T-helper 9 cell (primary cell): ENCODE results near the gene GAN.
"Not testable (repeated sequence)": the region's sequence is repeated elsewhere in the genome, so short reads cannot be mapped to it uniquely, and the experiment has no call there.

Experiments
- DNase-seq: peaks from one replicate; pipeline ENCODE4 v3.0.0-alpha.2; 2020

The GAN gene

DNA sequence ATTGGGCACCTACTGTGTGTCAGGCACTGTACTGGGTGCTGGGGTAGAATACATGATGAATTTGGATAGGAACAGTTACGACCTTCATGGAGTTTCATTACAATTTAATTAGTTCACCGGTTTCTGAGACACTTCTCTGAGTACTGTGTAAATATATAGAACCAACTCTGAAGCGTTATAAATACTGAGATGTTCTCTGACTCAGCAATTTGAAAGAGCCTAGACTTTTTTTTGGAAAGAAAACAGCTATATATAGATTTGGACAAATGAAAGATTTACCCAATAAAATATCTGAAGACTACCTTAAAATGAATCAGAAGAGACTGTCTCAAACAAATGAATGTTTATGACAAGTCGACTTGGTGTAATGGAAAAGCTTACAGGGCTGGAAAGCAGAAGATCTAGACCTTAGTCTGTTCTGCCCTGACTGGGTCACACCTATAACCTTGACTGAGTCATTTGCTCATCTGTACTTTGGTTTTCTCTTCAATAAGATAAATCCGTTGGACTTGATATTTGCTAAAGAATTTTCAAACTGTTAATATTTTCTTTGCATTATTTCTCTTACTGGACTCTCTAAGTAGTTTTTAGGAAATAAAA is 4.6 kb upstream of the GAN start:
- no peak for DNase-seq

DNA sequence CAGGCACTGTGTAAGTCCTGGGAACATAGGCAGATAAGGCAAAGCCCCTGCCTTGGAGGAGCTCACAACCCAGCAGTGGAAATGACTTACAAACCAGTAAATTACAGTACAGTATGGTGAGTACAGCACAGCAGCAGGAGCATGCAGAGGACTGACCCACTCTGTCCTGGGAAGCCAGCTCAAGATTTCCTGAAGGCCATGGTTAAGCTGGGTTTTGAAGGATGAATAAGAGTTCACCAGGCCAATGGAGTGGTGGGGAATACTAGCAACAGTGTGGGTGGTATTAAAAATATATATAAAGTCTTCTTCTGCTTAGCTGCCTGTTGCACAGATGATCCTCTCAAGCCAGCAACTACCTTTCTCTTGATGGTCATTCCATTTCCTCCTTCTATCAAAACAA is 3.0 kb upstream of the GAN start:
- DNase-seq: no peak

DNA sequence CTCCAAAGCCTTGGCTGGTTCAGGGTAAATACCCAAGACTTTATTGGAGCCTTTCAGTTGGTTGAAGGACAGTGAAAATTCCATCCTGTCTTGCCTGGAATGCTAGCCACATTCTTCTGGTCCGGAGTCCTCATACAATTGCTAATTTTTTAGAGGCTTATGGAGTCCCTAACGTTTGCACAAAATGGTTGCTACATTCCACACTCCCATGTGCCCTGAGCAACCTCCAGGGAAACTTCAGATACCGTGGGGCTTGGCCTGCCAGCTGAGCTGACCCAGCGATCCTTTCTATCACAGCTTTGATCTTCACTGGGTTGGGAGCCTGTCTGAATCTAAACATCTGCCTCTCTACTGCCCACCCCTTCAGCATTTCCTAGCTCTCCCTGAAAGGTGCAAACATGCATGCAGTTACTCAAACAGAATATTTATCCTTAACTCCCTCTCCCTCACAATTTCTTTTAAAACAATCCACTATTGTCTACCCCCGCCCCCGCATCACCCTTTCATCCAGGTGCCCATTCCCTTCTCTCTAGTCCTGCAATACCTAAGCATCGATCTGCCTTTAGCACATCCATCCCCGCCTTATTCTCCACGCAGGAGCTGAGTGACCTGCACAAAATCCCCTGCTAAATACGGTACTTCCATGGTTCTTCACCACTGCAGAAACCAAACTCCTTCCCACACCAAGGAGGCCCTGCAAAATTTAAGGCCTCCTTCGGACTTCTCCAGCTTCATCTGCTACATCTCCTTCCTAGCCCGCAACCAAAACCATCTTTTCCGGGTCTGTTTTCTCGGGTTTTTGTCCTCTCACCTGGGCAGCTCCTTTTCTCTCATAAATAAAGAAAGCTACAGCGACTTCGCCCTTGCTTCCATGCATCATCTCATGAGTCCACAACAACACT is 810 bp upstream of the GAN start:
- peak; percentile 1 for DNase-seq

DNA sequence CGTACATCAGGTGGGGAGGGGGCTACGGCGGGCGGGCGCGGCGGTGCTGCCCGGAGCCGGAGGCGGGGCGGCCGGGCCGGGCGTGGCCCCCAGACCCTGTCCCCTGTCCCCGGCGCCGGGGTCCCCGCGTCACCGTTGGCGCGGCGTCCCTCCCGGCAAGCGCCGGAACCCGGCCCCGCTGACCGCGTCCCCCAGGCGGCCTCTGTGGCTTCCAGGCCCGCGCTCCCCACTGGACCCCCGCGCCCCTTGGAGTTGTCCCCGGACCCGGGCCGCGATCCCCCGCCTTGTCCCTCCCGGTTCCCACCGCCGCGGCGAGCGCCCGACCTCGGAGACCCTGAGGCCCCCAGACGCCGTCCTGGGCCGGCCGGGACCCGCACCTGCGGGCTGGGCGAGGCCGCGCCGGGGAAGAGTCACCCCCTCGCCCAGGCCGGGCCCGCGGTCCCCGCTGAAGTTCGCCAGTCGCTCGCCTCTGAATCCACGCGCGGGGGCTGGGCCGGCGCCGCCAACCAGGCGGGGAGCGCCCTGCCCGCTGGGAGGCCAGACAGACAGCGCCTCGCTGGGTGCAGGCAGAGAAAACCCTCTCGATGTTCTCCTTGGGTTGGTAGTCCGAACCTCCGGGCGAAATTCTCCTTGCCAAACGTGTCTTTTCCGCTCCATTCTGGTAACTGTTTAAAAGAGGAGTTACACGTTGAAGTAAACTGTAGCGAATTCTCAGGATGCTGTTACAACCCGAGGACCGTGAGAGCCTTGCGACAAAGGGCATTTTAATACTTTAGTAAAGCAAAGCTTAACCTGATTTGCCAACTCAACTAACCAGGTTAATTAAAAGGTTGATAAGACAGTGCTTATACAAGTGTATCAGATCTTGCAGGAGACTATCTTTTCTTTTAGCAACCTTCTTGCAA is 761 bp downstream of the GAN start:
- peak; percentile 21 for DNase-seq

DNA sequence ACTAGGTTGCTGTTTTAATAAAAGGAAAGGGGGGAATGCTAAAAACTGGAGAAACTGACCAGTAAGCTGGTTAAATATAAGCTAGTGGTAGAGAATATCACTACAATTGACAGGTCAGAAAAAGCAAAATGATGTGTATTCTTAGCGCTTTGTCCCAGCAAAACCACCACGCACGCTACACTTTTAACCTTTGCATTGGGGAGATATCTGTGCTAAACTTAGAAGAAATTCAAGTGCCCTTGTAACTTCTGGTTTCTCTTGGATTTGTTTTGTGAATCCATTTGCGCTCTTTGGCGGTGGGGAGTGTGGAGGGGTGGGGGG is 1.4 kb downstream of the GAN start:
- no peak for DNase-seq

DNA sequence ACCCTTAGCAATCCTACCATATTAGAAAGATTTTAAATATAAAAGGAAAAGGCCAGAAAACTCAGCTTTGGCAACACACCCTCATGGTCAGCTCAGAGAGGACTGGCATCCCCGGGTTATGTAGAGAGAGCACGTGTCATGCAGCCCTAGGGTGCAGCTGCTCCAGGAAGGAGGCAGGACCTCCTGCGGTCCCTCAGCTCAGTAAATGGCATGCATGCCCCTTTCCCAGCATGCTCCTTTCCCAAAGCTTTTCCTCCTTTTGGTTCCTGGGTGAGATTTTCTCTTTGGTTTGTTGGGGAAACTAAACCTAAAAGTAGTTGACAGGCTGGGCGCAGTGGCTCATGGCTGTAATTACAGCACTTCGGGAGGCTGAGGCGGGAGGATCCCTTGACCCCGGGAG is 3.9 kb downstream of the GAN start:
- DNase-seq: no peak

DNA sequence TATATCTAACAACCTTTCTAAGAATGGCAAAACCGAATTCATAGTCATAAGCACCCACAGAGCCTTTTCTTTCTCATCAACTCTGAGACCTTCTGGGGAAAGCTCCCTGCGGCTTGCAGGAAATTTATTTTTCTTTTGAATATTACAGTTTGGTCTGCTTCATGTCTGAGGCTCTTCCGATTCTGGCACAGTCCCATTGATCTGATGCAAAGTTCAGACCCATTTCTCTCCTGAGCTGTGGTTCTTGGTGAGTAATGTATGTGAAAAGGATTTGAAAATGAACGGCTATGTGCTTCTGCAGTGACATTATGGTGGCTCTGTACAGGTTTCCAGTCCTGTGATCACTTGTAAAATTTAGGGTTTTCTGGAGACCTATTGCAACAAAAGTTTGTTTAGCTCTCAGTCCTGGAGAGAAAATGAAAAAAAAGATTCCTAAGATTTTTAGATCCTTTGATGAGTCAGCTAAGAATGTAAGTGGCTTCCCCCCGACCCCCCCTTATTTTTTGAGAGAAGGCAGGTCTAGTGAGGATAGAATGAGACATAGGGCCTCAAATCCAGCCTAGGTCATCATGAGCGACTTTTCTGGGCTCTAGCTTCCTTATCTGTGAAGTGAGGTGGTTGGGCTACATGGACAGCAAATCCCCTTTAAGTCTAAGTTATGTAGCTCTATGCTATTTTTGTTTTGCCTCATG is 4.6 kb downstream of the GAN start:
- DNase-seq: no peak

DNA sequence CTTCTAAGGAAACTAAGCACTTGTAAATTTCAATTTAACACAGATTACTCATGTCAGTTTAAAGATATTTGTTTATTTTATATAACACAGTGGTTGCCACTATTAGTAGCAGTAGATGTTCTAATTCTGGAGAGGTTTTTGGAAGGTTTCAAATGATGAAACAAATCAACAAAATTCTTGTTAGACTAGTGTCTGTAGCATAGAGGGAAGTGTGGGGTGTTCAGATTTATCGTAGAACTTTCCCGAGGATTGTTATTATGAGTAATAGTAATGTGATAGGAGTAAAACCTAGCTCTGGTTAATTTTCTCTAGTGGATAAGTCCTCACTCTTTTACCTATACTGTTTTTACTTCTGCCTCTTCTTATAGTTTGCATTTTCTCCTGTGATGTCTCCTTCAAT is 6.3 kb downstream of the GAN start:
- no peak for DNase-seq

DNA sequence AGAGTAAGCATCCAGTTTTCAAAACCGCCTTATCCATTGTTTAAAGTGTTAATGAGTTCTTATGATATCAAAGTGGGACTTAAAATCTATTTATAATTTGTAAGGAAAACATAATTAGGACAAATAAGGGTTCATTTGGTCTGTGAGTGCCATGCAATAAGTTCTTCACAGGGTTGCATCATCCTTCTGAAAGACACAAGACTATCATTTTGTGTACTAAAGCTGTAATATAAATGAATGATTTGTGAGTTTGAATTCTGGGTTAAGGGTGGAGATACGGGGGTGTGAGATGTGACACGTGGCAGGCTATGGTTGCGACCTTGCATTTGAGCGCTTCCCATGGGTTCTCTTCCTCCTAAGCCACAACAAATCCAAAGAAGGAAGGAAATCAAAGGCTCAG is 6.8 kb downstream of the GAN start:
- no peak for DNase-seq

DNA sequence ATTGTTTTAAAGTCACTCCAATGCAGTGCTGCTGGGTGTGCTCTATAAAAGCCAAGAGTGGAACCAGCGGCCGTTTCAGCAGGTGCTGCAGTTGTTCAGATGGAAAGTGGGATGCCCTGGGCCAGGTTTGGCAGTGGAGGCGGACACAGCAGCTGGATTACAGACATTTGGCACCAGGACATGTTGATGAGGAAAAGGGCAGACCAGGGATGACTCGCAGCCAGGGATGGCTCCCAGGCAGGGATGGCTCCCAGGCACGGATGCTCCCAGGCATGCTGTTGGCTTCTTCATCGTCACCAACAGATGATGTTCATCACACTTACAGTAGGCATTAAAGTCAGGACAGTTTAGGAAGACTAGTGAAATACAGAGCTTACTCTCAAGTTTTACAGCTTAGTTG is 10.0 kb downstream of the GAN start:
- no peak for DNase-seq

DNA sequence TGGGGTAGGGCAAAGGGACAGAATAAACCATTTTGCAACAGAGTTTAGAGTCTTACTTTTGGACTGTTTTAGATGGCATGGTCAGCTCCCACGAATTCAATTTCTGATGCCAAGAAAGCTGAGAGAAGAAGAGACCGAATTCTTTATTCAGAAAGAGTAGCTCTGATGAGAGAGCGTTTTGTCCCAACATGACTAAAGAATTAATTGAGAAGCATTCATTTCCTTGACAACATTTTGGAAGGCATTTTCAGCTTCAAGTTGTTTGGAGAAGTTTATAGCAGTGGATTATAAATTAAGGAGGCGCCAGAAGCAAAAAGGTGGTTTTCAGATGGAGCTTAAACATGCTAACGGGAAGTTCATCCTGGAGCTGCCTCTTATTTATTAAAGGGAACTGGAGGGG is 12.2 kb downstream of the GAN start:
- DNase-seq: no peak

DNA sequence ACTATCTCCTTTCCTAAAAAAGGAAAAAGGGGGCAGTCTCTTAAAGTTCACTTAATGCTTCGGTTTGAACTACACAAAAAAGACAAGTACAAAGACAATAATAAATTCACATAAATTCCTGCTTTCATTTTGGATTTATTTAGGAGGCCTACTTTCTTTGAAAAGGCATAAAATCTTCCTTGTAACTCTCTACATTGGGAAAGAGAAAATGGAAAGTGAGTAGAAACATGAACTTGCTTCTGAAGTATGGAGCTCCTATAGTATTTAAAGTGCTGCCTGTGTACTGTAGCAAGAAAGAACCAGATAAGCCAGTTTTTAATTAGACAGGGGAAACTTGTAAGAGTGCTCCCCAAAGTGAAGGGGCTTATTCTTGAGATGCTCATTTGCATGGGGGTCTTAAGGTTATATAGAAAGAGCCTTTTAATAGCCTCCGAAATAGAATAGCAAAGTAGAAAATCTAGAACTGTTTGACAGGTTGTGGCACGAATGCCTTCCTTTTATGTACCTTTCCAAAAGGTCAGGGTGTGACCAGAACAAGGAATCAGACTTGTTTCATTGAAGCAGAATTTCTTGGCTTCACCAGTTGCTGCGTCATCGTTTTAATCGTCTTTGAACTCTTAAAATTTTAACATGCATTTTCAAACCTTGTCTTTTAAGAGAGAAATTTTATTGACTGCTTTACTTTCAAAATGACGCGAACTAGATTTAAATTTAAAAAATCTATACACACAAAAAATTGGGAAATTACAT is 12.9 kb downstream of the GAN start:
- DNase-seq: no peak

DNA sequence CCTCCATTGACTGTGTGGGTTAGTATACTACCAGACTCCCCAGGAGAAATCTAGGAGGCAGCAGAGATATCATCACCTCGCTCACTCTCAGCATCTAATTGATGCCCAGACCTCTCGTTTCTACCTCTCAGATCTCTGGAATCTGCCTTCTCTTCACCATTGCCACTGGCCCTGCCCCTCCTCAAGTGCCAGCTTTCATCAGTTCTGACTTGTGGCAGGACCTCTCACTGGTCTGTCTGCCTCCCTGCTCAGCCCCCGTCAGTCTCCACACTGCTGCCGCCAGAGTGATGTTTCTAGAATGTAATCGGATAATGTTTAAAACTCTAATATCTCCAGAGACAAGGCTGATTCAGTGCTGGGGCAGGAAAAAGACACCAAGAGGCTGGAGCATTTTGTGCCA is 15.2 kb downstream of the GAN start:
- DNase-seq: no peak

DNA sequence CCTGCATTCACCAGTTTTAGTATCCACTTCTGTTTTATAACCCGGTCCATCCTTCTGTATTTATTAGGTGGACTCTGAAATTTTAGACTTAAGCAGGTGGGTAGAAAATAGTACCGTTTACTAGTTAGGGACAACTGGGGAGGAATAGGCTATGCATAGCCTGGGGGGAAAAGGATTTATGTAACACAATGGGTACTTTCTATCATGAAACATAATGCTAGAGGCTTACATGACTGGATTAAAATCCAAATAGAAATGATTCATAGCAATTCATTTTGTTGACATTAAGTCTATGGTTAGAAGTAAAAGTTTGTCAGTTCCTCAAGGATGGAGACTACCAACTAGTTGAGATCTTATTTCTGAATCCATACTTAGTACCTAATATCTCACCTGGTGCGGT is 18.6 kb downstream of the GAN start:
- no peak for DNase-seq

DNA sequence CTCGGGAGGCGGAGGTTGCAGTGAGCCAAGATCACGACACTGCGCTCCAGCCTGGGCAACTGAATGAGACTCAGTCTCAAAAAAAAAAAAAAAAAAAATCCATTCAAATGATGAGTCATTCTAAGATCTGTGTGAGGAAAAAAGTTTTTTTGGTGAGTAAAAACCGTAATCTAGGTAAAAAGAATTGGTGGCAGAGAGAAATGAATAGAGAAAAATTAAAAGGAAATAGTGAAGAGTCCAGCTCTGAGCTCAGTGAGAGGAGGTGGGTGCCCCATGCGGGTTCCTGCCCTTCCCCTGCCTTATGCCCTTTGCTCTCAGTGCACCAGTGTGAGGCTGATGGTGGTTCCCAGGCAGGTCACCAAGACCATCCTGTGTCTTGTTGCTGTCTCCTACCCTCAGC is 20.9 kb downstream of the GAN start:
- no peak for DNase-seq

DNA sequence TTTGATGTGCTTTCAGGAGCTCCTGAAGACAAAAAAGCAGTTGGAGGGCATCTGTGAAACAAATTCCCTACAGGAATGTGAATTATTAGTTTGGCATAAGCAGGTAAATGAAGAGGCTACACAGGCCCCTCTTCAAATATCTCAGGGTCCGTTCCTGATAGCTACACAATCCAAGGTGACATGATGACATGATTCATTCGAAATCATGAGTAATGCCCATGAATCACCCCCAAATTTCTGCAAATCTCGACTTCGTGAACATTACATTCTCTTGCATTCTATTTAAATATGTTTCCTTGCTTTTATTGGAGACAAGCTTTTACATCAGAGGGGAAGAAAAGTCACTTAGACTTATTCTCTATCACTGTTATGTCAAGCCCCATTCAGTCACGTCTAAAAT is 22.3 kb downstream of the GAN start:
- DNase-seq: no peak

DNA sequence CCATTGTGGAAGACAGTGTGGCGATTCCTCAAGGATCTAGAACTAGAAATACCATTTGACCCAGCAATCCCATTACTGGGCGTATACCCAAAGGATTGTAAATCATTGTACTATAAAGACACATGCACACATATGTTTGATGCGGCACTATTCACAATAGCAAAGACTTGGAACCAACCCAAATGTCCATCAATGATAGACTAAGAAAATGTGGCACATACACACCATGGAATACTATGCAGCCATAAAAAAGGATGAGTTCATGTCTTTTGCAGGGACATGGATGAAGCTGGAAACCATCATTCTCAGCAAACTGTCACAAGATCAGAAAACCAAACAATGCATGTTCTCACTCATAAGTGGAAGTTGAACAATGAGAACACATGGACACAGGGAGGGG is 30.4 kb downstream of the GAN start:
- DNase-seq: not testable (repeated sequence)

DNA sequence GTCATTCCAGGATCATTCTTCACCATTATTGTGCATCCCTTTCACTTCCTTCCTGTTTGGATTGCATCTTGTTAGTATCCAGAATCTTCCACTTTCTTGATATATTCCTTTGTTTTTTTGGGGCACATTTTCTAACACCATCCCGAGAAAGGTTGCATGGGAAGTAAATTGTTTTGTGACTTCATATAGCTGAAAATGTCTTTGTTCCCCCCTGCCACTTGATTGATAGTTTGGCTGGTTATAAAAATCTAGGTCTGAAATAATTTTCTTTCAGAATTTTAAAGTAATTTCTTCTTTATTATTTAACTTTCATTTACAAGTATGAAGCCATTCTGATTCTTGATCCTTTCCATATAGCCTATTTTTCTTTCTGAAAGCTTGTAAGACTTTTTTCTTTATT is 32.7 kb downstream of the GAN start:
- DNase-seq: no peak

DNA sequence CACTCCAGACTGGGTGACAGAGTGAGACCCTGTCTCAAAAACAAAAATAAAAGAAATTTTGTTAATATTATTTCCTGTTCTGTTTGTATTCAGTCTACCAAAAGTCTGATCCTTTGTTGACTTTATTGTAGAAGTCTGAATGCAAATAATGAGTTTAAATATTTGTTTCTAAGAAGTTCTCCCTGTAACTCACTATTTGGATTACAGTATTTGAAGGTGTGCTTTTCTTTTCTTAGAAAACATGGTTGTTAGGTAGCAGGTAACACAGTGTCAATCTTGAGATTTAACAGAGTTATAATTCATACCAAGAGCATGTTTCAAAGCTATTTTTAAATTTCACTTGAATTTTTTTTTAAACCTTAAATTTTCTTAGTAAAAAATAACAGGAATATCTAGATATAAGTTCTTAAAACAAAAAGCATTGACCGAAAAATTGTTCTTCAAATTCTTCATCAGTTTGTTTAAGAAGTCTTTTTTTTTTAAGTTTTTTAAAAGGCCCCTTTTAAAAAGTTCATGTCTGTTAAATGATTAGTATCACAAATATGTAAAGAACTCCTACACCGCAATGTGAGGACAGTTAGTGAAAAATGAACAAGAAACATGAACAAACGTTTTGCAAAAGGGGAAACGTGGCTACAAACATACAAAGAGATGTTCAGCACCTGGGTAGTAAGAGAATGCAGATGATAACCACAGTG is 35.0 kb downstream of the GAN start:
- DNase-seq: no peak

DNA sequence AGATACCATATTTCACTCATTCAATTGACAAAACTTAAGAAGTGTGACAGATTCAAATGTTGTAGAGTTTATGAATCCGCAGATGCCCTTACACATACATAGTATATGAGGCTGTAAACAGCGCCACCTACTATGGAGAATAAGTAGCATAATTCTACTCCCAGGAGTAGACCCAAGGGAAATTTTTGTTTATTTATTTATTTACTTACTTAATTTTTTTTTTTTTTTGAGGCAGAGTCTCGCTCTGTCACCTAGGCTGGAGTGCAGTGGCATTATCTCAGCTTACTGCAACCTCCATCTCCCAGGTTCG is 35.5 kb downstream of the GAN start:
- DNase-seq: no peak

DNA sequence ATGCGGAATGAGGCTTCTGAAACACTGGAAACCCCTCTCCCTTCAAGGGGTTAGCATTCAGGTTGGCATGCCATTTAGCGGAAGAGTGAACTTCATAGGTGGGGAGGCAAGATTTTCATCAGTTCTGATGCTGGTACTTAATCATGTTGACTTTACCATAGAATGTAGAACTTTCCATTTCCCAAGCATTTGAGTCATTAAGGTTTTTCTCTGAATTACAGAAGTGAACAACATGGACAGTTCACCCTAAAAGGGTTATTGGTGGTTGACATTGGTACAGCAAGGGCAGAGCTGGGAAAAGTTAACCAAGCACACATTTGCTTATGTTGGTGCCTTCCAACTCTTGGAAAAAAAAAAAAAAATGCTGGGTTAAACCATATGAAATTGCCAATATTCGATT is 39.1 kb downstream of the GAN start:
- DNase-seq: no peak

DNA sequence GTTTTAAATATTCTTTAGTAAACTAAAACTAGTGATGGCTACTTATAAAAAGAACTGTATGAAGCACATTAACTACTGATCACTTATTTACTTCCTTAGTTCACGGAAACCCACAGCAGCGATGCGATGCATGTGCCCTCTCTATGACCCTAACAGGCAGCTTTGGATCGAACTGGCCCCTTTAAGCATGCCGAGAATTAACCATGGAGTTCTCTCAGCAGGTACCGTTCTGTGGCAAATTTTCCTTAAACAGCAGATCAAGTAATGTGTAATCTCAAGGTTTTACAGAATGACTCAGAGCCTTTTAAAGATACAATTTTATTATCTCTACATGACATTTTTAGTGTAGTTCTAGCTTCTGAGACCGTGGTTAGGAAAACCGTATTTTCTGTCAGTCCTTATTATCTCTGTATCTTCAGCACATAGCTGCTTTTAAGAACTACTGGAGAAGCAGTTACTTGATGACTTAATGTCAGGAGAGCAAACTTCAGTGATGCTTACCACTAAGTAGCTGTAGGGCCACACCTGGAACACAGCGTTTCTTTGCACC is 43.0 kb downstream of the GAN start:
- no peak for DNase-seq
